Inferior parietal cortex (tissue), 1 donor: ENCODE measurements around the gene BPIFB6.

Source experiments
- DNase-seq: peaks from one replicate; pipeline ENCODE4 v3.0.0-alpha.2; 2016; ENCODE audit errors: extremely low spot score

Gene BPIFB6

GRCh38 chr20:33000802-33001466, 30.5 kb upstream of the BPIFB6 start:
- no peak for DNase-seq

GRCh38 chr20:33002087-33002808, 29.2 kb upstream of the BPIFB6 start:
- DNase-seq = no peak

GRCh38 chr20:33004141-33004751, 27.2 kb upstream of the BPIFB6 start, which contains the start of gene SUN5:
Gene SUN5 (minus strand): TSS chr20:33004433. CDS start chr20:33004340, 93 bp downstream.
- no peak for DNase-seq

GRCh38 chr20:33005132-33005566, 26.3 kb upstream of the BPIFB6 start:
- DNase-seq = no peak

- DNase-seq = no peak
Measured at GRCh38 chr20:33005908-33006775, 25.3 kb upstream of the BPIFB6 start.

- DNase-seq = no peak
Measured at GRCh38 chr20:33006776-33007375, 24.6 kb upstream of the BPIFB6 start.

GRCh38 chr20:33007376-33008335, 23.8 kb upstream of the BPIFB6 start, which contains the start of gene BPIFB2:
Gene BPIFB2 (plus strand): TSS chr20:33007704. CDS start chr20:33008575, 871 bp downstream.
- DNase-seq = no peak

GRCh38 chr20:33008336-33009213, 22.9 kb upstream of the BPIFB6 start:
- no peak for DNase-seq

GRCh38 chr20:33009214-33010132, 22.0 kb upstream of the BPIFB6 start:
- no peak for DNase-seq

GRCh38 chr20:33010133-33010504, 21.3 kb upstream of the BPIFB6 start:
- DNase-seq = no peak

- no peak for DNase-seq
Measured at GRCh38 chr20:33010674-33011449, 20.6 kb upstream of the BPIFB6 start.

- no peak for DNase-seq
Measured at GRCh38 chr20:33012327-33013189, 18.9 kb upstream of the BPIFB6 start.

- DNase-seq = no peak
Measured at GRCh38 chr20:33013701-33014326, 17.6 kb upstream of the BPIFB6 start.

- DNase-seq = no peak
Measured at GRCh38 chr20:33014336-33015113, 16.9 kb upstream of the BPIFB6 start.

GRCh38 chr20:33015114-33015484, 16.3 kb upstream of the BPIFB6 start:
- DNase-seq = no peak
